H1 (cell line): ENCODE data around the gene GSTO2. TPM values are rescaled to one million over a fixed set of nuclear protein-coding genes. Genes with fewer than 3 reads are reported as not detected.

Experiments
- CTCF ChIA-PET: fragments of 300-600 bp; sonication (Branson Sonifier 250); formaldehyde crosslinking; loops from one replicate; lab custom pipeline; 2021; ENCODE audit not compliant: partially characterized antibody; lab: Charles Lee
- POLR2A ChIA-PET: fragments of 300-600 bp; sonication (Branson Sonifier 250); formaldehyde crosslinking; loops from one replicate; lab custom pipeline; 2021; ENCODE audit warnings: inconsistent platforms; ENCODE audit not compliant: partially characterized antibody; lab: Charles Lee
- DNase-seq, 2 experiments: peaks; one replicate each; pipeline versions ENCODE4 v3.0.0 to v3.0.0-alpha.2; 2010 to 2022; ENCODE audit warnings: low spot score in 2 of 2, low read depth in 1 of 2, mixed read lengths in 1 of 2
- FAIRE-seq: peaks from 2 replicates; lab custom pipeline; 2011; peaks lifted over from hg19 to GRCh38; lab: Jason Lieb, UNC
- H2AFZ ChIP-seq: 2 replicates; pipeline ENCODE4 v1.8.1; 2012; ENCODE audit warnings: low read length, inconsistent platforms
- H2AK5ac ChIP-seq: 2 replicates; pipeline ENCODE4 v1.6.1; 2013; ENCODE audit warnings: low read depth, low read length
- H2BK120ac ChIP-seq: replicated peaks from 2 replicates; pipeline ENCODE3; 2013; ENCODE audit warnings: low read depth, low read length, inconsistent platforms
- H2BK12ac ChIP-seq: 2 replicates; pipeline ENCODE4 v1.6.1; 2013; ENCODE audit warnings: low read depth, low read length
- H2BK15ac ChIP-seq: 2 replicates; pipeline ENCODE4 v1.6.1; 2013; ENCODE audit warnings: low read length
- H2BK20ac ChIP-seq: 2 replicates; pipeline ENCODE4 v1.6.1; 2013; ENCODE audit warnings: low read length
- H2BK5ac ChIP-seq: 2 replicates; pipeline ENCODE4 v1.6.1; 2013; ENCODE audit warnings: low read depth, low read length
- H3K14ac ChIP-seq: 2 replicates; pipeline ENCODE4 v1.6.1; 2013; ENCODE audit warnings: inconsistent platforms; ENCODE audit not compliant: insufficient read length
- H3K18ac ChIP-seq: 2 replicates; pipeline ENCODE4 v1.6.1; 2013; ENCODE audit warnings: low read length; ENCODE audit errors: extremely low read depth
- H3K23ac ChIP-seq: 2 replicates; pipeline ENCODE4 v1.6.1; 2013; ENCODE audit warnings: inconsistent platforms; ENCODE audit not compliant: insufficient read length
- H3K23me2 ChIP-seq: 2 replicates; pipeline ENCODE4 v1.6.1; 2013; ENCODE audit warnings: low read depth, low read length
- H3K27ac ChIP-seq: 2 replicates; pipeline ENCODE4 v1.6.1; 2011; ENCODE audit warnings: low read depth, low read length, inconsistent platforms
- H3K27me3 ChIP-seq, 4 experiments: replicated peaks in 1 of 4; 1 replicate in 1 of 4; 2 replicates in 3 of 4; pipeline versions ENCODE4 v1.6.1 to v1.8.1; 2011 to 2013; ENCODE audit warnings: low read length in 3 of 4, mild to moderate bottlenecking in 3 of 4, inconsistent platforms in 2 of 4, mixed read lengths in 2 of 4, moderate library complexity in 1 of 4; ENCODE audit not compliant: control insufficient read depth in 3 of 4, insufficient read depth in 3 of 4; ENCODE audit errors: extremely low read depth in 1 of 4
- H3K36me3 ChIP-seq, 4 experiments: 2 replicates each; pipeline versions ENCODE4 v1.6.1 to v1.8.1; 2011 to 2013; ENCODE audit warnings: mild to moderate bottlenecking in 4 of 4, low read length in 3 of 4, moderate library complexity in 2 of 4, control low read depth in 1 of 4, inconsistent platforms in 1 of 4; ENCODE audit not compliant: insufficient read depth in 4 of 4, control insufficient read depth in 2 of 4
- H3K4ac ChIP-seq: replicated peaks from 2 replicates; pipeline ENCODE3; 2013; ENCODE audit warnings: low read length, low read depth, mixed read lengths, inconsistent platforms; ENCODE audit not compliant: insufficient read length
- H3K4me1 ChIP-seq, 4 experiments: replicated peaks in 1 of 4; 1 replicate in 1 of 4; 2 replicates in 3 of 4; pipeline versions ENCODE4 v1.6.1 to v1.8.1; 2011 to 2013; ENCODE audit warnings: low read length in 3 of 4, inconsistent platforms in 2 of 4, mixed read lengths in 1 of 4; ENCODE audit not compliant: insufficient read depth in 4 of 4, control insufficient read depth in 3 of 4
- H3K4me2 ChIP-seq, 2 experiments: 2 replicates each; pipeline versions ENCODE4 v1.6.1 to v1.8.1; 2011 to 2013; ENCODE audit warnings: low read depth in 2 of 2, low read length in 2 of 2, control low read depth in 1 of 2, inconsistent platforms in 1 of 2, mild to moderate bottlenecking in 1 of 2; ENCODE audit not compliant: insufficient read depth in 1 of 2
- H3K4me3 ChIP-seq, 4 experiments: fragments of 200-600, 300-600 bp in 1 of 4; sonication (generic), shearing (Covaris generic), sonication (Bioruptor Twin) in 1 of 4; 2 replicates each; pipeline versions ENCODE4 v1.5.1 to v1.8.1; 2011 to 2016; ENCODE audit warnings: low read length in 4 of 4, low read depth in 3 of 4, control low read depth in 2 of 4, inconsistent platforms in 2 of 4, mild to moderate bottlenecking in 2 of 4, mixed read lengths in 1 of 4, moderate library complexity in 1 of 4; ENCODE audit not compliant: insufficient read depth in 2 of 4; ENCODE audit errors: extremely low read depth in 1 of 4
- H3K56ac ChIP-seq: replicated peaks from 2 replicates; pipeline ENCODE3; 2013; ENCODE audit warnings: low read depth, mild to moderate bottlenecking, mixed read lengths, low read length, inconsistent platforms; ENCODE audit not compliant: insufficient read length
- H3K79me1 ChIP-seq: 2 replicates; pipeline ENCODE4 v1.6.1; 2013; ENCODE audit warnings: low read depth, low read length, control low read depth
- H3K79me2 ChIP-seq, 2 experiments: 2 replicates each; pipeline versions ENCODE4 v1.6.1 to v1.8.1; 2012 to 2013; ENCODE audit warnings: low read length in 2 of 2, mild to moderate bottlenecking in 2 of 2, inconsistent platforms in 1 of 2; ENCODE audit not compliant: insufficient read depth in 2 of 2, control insufficient read depth in 1 of 2
- H3K9ac ChIP-seq, 4 experiments: replicated peaks in 1 of 4; 1 replicate in 1 of 4; 2 replicates in 3 of 4; pipeline versions ENCODE4 v1.6.1 to v1.8.1; 2011 to 2013; ENCODE audit warnings: low read depth in 3 of 4, low read length in 3 of 4, control low read depth in 2 of 4, mild to moderate bottlenecking in 2 of 4, moderate library complexity in 2 of 4, inconsistent platforms in 1 of 4; ENCODE audit errors: extremely low read depth in 1 of 4
- H3K9me3 ChIP-seq, 2 experiments: 2 replicates each; pipeline versions ENCODE4 v1.6.1 to v1.8.1; 2012 to 2013; ENCODE audit warnings: mild to moderate bottlenecking in 2 of 2, moderate library complexity in 2 of 2, control low read depth in 1 of 2, inconsistent platforms in 1 of 2, low read depth in 1 of 2, low read length in 1 of 2, mixed read lengths in 1 of 2; ENCODE audit not compliant: insufficient read depth in 2 of 2
- H4K20me1 ChIP-seq, 2 experiments: replicated peaks in 1 of 2; 2 replicates each; pipeline versions ENCODE3 to v1.8.1; 2011 to 2013; ENCODE audit warnings: inconsistent platforms in 2 of 2, low read length in 2 of 2, mild to moderate bottlenecking in 1 of 2; ENCODE audit not compliant: insufficient read depth in 2 of 2, control insufficient read depth in 1 of 2
- H4K5ac ChIP-seq: 2 replicates; pipeline ENCODE4 v1.6.1; 2013; ENCODE audit warnings: low read length, low read depth, mixed read lengths, inconsistent platforms; ENCODE audit not compliant: insufficient read length
- H4K8ac ChIP-seq: 2 replicates; pipeline ENCODE4 v1.8.0; 2013; ENCODE audit warnings: mild to moderate bottlenecking, moderate library complexity, low read length, inconsistent platforms; ENCODE audit not compliant: insufficient read depth; ENCODE audit errors: extremely low read depth
- H4K91ac ChIP-seq: replicated peaks from 2 replicates; pipeline ENCODE3; 2013; ENCODE audit warnings: low read length, mixed read lengths, inconsistent platforms; ENCODE audit not compliant: insufficient read length
- BACH1 ChIP-seq: IDR thresholded peaks from 2 replicates; pipeline ENCODE4 v1.6.1; 2012; ENCODE audit warnings: low read length, improper control_type of control experiment
- CBX5 ChIP-seq: fragments of 300-800, 300-1000 bp; sonication (generic); IDR thresholded peaks from 2 replicates; pipeline ENCODE4 v1.7.1; 2016; ENCODE audit warnings: antibody characterized with exemption, low read length, low read depth
- CEBPB ChIP-seq: IDR thresholded peaks from 2 replicates; pipeline ENCODE4 v1.6.1; 2012; ENCODE audit warnings: low read depth, low read length
- CHD1 ChIP-seq: IDR thresholded peaks from 2 replicates; pipeline ENCODE4 v1.6.1; 2012; ENCODE audit warnings: low read depth, low read length, improper control_type of control experiment
- CHD2 ChIP-seq: IDR thresholded peaks from 2 replicates; pipeline ENCODE4 v1.6.1; 2012; ENCODE audit warnings: low read length, improper control_type of control experiment
- E2F6 ChIP-seq: IDR thresholded peaks from 2 replicates; pipeline ENCODE4 v1.6.1; 2012; ENCODE audit warnings: inconsistent platforms
- MAX ChIP-seq: IDR thresholded peaks from 2 replicates; pipeline ENCODE4 v1.6.1; 2012; ENCODE audit warnings: inconsistent platforms
- POLR2A ChIP-seq, 2 experiments: IDR thresholded peaks; 1 replicate in 1 of 2; 2 replicates in 1 of 2; pipeline ENCODE4 v1.6.1; 2011; ENCODE audit warnings: low read depth in 2 of 2, low read length in 2 of 2, mild to moderate bottlenecking in 2 of 2; ENCODE audit errors: control extremely low read depth in 1 of 2
- RFX5 ChIP-seq: IDR thresholded peaks from 2 replicates; pipeline ENCODE4 v1.6.1; 2011; ENCODE audit warnings: low read depth, low read length, improper control_type of control experiment, borderline replicate concordance
- TBP ChIP-seq: IDR thresholded peaks from 2 replicates; pipeline ENCODE4 v1.6.1; 2011; ENCODE audit warnings: low read depth, low read length, improper control_type of control experiment
- ZNF274 ChIP-seq: IDR thresholded peaks from 2 replicates; pipeline ENCODE4 v1.7.0; 2012; ENCODE audit warnings: low read length, borderline replicate concordance; ENCODE audit errors: extremely low read depth
- WGBS, 2 experiments: shearing (Covaris generic) in 1 of 2; methylation state at CpG; one replicate each; pipeline versions ENCODE4 v1.1.6 to v1.1.7; 2013 to 2015; ENCODE audit warnings: low lambda C conversion rate in 2 of 2, mixed read lengths in 2 of 2, inconsistent platforms in 1 of 2, low coverage in 1 of 2, missing lambda C conversion rate in 1 of 2; ENCODE audit not compliant: insufficient replicate concordance in 2 of 2, insufficient coverage in 1 of 2, insufficient read length in 1 of 2; ENCODE audit errors: extremely low coverage in 1 of 2, missing lambda C conversion rate in 1 of 2; 5-methylcytosine and 5-hydroxymethylcytosine counted together
- polyA plus RNA-seq, 7 experiments: library from polyadenylated mRNA; depleted of rRNA in 3 of 7; stranded (reverse) in 5 of 7; unstranded in 2 of 7; fragments of >200 nt in 5 of 7; fragments of 200-250 nt in 2 of 7; gene quantifications; 1 replicate in 5 of 7; 2 replicates in 1 of 7; 4 replicates in 1 of 7; pipeline versions ENCODE4 v1.2.1 to v1.2.3, GENCODE V29; 2011 to 2013; ENCODE audit warnings: missing spikeins in 2 of 7, mixed read lengths in 2 of 7
- total RNA-seq: library from RNA; stranded (reverse); fragmentation: NEBNext Ultra II Directional; extraction: Animal tissue kit (Norgen Biotek cat#: 25700); gene quantifications from 2 replicates; pipeline ENCODE4 v1.2.1, GENCODE V29; 2021
- TF ChIP-seq, protein P1 (sequence below): IDR thresholded peaks from 2 replicates; pipeline ENCODE4 v1.6.1; 2012; ENCODE audit warnings: low read length, inconsistent platforms

Gene GSTO2
- total and polyA plus RNA-seq, 2 of the 8 experiments (the other 6 are each of a cell fraction or from before 2014, with no cell fraction given): 13.1 to 41.7 TPM

GRCh38 chr10:104230490-104230889 lies 38.5 kb upstream of the GSTO2 start:
- TF ChIP-seq CHD1 (no peak), MAX (no peak), CHD2 (no peak), POLR2A (IDR thresholded peaks at IDR 0.05; ENCODE audit: control extremely low read depth in 1 of 2, low read depth in 2 of 2, low read length in 2 of 2) (no peak), TBP (no peak), CBX5 (no peak), BACH1 (no peak), ZNF274 (no peak), RFX5 (no peak), E2F6 (no peak), CEBPB (no peak)
- TF ChIP-seq, protein P1, sequence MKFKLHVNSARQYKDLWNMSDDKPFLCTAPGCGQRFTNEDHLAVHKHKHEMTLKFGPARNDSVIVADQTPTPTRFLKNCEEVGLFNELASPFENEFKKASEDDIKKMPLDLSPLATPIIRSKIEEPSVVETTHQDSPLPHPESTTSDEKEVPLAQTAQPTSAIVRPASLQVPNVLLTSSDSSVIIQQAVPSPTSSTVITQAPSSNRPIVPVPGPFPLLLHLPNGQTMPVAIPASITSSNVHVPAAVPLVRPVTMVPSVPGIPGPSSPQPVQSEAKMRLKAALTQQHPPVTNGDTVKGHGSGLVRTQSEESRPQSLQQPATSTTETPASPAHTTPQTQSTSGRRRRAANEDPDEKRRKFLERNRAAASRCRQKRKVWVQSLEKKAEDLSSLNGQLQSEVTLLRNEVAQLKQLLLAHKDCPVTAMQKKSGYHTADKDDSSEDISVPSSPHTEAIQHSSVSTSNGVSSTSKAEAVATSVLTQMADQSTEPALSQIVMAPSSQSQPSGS: no peak
- no peaks in the 10 kb centered on the region for H3K36me3 ChIP-seq
- no peak overlapping the region for H4K8ac ChIP-seq
- H2BK12ac ChIP-seq: no peak overlapping the region
- ChIA-PET POLR2A (interaction anchor here (1.5 kb wide), 1 partner anchor 39 kb away, joined by 3 read pairs; the partner anchor contains the start of gene GSTO2), CTCF (interaction anchor here (1.0 to 2.1 kb wide), 3 partner anchors 44 to 123 kb away, joined by 3 to 7 read pairs (median 5); partner anchors contain the start of gene CFAP58)
- FAIRE-seq (no peak), DNase-seq (no peak)
- H3K27ac ChIP-seq: no peak overlapping the region
- peaks cover 9% of the 10 kb centered on the region for H3K23me2 ChIP-seq
- H3K27me3 ChIP-seq: peaks cover 0 to 2% (median 0%) of the 10 kb centered on the region in 4 experiments; a peak in 1 of 7 replicates
- no peak overlapping the region for H3K9ac ChIP-seq
- H3K56ac ChIP-seq: no peak overlapping the region
- 91% methylated on average over 4 of the region's 4 CpGs; no CpG with 5 or more reads in 1 of the 2 experiments for WGBS, 2 experiments
- no peak overlapping the region for H2BK15ac ChIP-seq
- H3K4me2 ChIP-seq: no peak overlapping the region; a peak in 1 of 4 replicates
- no peak overlapping the region for H2BK5ac ChIP-seq
- no peaks in the 10 kb centered on the region for H4K20me1 ChIP-seq
- peaks cover 0 to 10% of the 10 kb centered on the region in 2 experiments; a peak in 2 of 4 replicates for H3K9me3 ChIP-seq
- no peaks in the 10 kb centered on the region for H3K79me1 ChIP-seq
- H3K18ac ChIP-seq: no peak overlapping the region
- H2BK120ac ChIP-seq: no peak overlapping the region
- no peak overlapping the region for H3K4ac ChIP-seq
- H3K79me2 ChIP-seq: no peaks in the 10 kb centered on the region
- H3K23ac ChIP-seq: no peak overlapping the region
- H2AFZ ChIP-seq: no peak overlapping the region
- H3K4me1 ChIP-seq: no peaks in the 10 kb centered on the region
- H2BK20ac ChIP-seq: no peak overlapping the region
- no peak overlapping the region for H3K14ac ChIP-seq
- H4K5ac ChIP-seq: no peak overlapping the region
- H2AK5ac ChIP-seq: no peak overlapping the region
- no peak overlapping the region for H4K91ac ChIP-seq
- H3K4me3 ChIP-seq: no peak overlapping the region
